Esophagus squamous epithelium (tissue), 5 donors: ENCODE results near the gene RIPK3. TPM values are rescaled to one million over a fixed set of nuclear protein-coding genes. Genes with fewer than 3 reads are reported as not detected.
A peak's percentile ranks its signal among the peaks of the same experiment; 100 is the strongest.

Source experiments
- DNase-seq: peaks from one replicate; lab custom pipeline; 2025; lab: John Stamatoyannopoulos, UW
- H3K27ac ChIP-seq, 4 donors: fragments of 200-600 bp; sonication (generic); one replicate each; pipeline ENCODE4 v1.5.1; 2016 to 2019; ENCODE audit warnings: mild to moderate bottlenecking in 1 of 4
- H3K27me3 ChIP-seq, 4 donors: fragments of 200-600 bp; sonication (generic); 1 replicate in 3 of 4; 2 replicates in 1 of 4; pipeline versions ENCODE4 v1.5.1 to v1.6.0; 2017 to 2021; ENCODE audit warnings: antibody characterized with exemption in 1 of 4
- H3K36me3 ChIP-seq, 3 donors: fragments of 200-600 bp; sonication (generic); one replicate each; pipeline ENCODE4 v1.5.1; 2016 to 2019
- H3K4me1 ChIP-seq, 3 donors: fragments of 200-600 bp; sonication (generic); one replicate each; pipeline ENCODE4 v1.5.1; 2017 to 2019
- H3K4me3 ChIP-seq, 4 donors: fragments of 200-600 bp; sonication (generic); 1 replicate in 3 of 4; 2 replicates in 1 of 4; pipeline ENCODE4 v1.5.1; 2016 to 2019; ENCODE audit warnings: mild to moderate bottlenecking in 2 of 4, moderate library complexity in 1 of 4
- H3K9me3 ChIP-seq, 3 donors: fragments of 200-600 bp; sonication (generic); one replicate each; pipeline ENCODE4 v1.5.1; 2016 to 2019
- POLR2A ChIP-seq, 4 donors: fragments of 450-650 bp; IDR thresholded peaks; one replicate each; pipeline ENCODE4 v1.6.1; 2017; ENCODE audit warnings: antibody characterized with exemption in 4 of 4, mild to moderate bottlenecking in 4 of 4, moderate library complexity in 3 of 4
- WGBS, 2 donors: methylation state at CpG; one replicate each; pipeline ENCODE4 v1.1.5; 2018; 5-methylcytosine and 5-hydroxymethylcytosine counted together
- intact Hi-C: fragments of 100-400 bp; cut with DNase I; formaldehyde crosslinking; loops from one replicate; pipeline ENCODE4 v1.15.0; 2022
- total RNA-seq, 4 donors: library from RNA; depleted of rRNA; stranded (reverse); fragments of >200 nt; gene quantifications; one replicate each; pipeline ENCODE4 v1.1.0, GENCODE V29; 2016
- TF ChIP-seq, protein P1 (sequence below), 6 experiments: fragments of 450-650 bp in 4 of 6; fragments of 200-600 bp in 2 of 6; sonication (generic) in 2 of 6; IDR thresholded peaks; one replicate each; pipeline ENCODE4 v1.5.1; 2016 to 2019; ENCODE audit warnings: antibody characterized with exemption in 6 of 6, mild to moderate bottlenecking in 4 of 6, moderate library complexity in 4 of 6
- donor health status: DM: yes; HTN: yes; CAD: no.

The RIPK3 gene
- total RNA-seq, 4 donors from 2014 or later: 10.3 to 21.4 (median 12.7) TPM

DNA sequence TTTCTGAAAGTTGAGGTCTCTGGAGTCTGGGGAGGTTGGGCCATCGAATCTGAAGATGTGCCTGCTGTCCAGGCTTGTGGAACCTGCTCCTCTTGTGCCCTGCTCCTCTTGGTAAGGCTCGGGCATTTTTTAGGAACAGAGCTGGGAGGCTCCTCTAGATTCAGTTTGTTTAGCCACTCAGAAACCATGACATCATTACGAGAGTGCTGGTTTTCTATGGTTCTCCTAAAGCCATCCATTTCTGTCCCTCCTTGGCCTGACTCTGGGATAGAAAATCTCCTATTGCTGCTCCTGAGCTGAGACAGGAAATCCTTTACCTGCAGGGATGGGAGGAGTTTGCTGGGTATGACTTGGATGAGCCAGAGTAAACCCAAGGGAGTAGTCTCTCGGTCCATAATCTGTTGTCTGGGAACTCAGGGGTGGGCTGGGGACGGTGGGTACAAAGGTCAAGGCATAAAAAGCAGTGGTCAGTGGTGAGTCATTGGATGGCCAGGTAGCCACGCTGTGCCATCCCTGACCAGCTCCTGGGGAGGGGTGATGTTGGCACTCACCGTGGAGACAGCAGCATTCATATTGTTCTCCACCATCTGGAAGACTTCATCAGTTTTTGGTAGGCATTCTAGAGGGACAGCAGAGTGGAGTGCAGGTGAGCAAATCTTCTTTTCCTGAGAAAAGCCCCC is 2.5 kb downstream of the RIPK3 start:
- H3K4me3 ChIP-seq: no peak overlapping the region
- no peaks in the 10 kb centered on the region for H3K9me3 ChIP-seq
- DNase-seq: no peak
- peaks cover 30 to 79% (median 41%) of the 10 kb centered on the region in 3 donors for H3K4me1 ChIP-seq
- TF ChIP-seq POLR2A (IDR thresholded peaks at IDR 0.05): no peak
- TF ChIP-seq, protein P1, sequence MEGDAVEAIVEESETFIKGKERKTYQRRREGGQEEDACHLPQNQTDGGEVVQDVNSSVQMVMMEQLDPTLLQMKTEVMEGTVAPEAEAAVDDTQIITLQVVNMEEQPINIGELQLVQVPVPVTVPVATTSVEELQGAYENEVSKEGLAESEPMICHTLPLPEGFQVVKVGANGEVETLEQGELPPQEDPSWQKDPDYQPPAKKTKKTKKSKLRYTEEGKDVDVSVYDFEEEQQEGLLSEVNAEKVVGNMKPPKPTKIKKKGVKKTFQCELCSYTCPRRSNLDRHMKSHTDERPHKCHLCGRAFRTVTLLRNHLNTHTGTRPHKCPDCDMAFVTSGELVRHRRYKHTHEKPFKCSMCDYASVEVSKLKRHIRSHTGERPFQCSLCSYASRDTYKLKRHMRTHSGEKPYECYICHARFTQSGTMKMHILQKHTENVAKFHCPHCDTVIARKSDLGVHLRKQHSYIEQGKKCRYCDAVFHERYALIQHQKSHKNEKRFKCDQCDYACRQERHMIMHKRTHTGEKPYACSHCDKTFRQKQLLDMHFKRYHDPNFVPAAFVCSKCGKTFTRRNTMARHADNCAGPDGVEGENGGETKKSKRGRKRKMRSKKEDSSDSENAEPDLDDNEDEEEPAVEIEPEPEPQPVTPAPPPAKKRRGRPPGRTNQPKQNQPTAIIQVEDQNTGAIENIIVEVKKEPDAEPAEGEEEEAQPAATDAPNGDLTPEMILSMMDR (IDR thresholded peaks at IDR 0.05): no peak
- WGBS, 2 donors: 58 to 76% methylated on average over 3 to 4 of the region's 7 CpGs
- peaks cover 0 to 30% (median 0%) of the 10 kb centered on the region in 3 donors for H3K36me3 ChIP-seq
- no peak overlapping the region for H3K27ac ChIP-seq
- H3K27me3 ChIP-seq: peaks cover 0 to 39% (median 6%) of the 10 kb centered on the region in 4 donors
- intact Hi-C loops: no loop called here

DNA sequence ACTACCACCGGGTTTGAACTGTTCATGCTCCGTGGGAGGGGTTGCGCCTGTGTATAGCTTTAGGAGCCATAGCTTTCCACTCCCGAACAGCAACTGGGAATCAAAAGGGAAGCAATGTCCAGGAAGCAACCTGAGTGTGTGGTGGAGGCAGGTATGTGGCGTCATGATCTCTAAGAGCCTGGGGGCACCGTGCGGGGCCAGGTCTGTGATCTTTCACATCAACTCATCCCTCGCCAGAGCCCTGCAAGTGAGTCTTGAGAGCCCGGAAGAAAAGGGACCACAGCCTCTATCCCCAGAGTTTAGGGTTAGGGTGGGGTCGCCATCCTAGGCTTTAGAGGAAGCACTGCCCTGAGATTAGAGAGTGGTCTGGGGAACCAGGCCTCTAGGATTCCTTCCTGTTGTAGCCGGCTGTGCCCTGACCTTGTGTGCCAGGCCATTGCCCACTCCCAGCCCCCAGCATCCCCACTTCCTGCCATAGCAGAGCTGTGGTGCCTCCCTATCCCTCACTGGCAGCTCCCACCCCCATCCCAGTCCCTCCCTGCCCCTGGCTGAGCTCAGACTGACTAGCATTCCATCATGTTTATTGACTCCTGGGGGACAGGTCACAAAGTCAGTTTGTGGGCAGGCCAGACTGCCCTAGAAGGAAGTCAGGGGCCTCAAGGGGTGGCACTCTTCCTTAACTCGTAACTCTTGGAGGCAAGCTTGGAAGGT is 4.2 kb downstream of the RIPK3 start:
- H3K4me1 ChIP-seq: peaks cover 30 to 87% (median 47%) of the 10 kb centered on the region in 3 donors
- intact Hi-C loops: no loop called here
- TF ChIP-seq POLR2A (IDR thresholded peaks at IDR 0.05): no peak
- TF ChIP-seq, protein P1 (IDR thresholded peaks at IDR 0.05): no peak
- H3K4me3 ChIP-seq: peak overlapping the region in 3 of 4 donors; percentile 48 to 70 (median 52)
- H3K9me3 ChIP-seq: no peaks in the 10 kb centered on the region
- WGBS, 2 donors: 33 to 79% methylated on average over 2 to 11 of the region's 12 CpGs
- peaks cover 0 to 30% (median 0%) of the 10 kb centered on the region in 3 donors for H3K36me3 ChIP-seq
- peaks cover 0 to 39% (median 6%) of the 10 kb centered on the region in 4 donors for H3K27me3 ChIP-seq
- H3K27ac ChIP-seq: peak overlapping the region in 3 of 4 donors; percentile 80 to 88 (median 83)
- DNase-seq: no peak

DNA sequence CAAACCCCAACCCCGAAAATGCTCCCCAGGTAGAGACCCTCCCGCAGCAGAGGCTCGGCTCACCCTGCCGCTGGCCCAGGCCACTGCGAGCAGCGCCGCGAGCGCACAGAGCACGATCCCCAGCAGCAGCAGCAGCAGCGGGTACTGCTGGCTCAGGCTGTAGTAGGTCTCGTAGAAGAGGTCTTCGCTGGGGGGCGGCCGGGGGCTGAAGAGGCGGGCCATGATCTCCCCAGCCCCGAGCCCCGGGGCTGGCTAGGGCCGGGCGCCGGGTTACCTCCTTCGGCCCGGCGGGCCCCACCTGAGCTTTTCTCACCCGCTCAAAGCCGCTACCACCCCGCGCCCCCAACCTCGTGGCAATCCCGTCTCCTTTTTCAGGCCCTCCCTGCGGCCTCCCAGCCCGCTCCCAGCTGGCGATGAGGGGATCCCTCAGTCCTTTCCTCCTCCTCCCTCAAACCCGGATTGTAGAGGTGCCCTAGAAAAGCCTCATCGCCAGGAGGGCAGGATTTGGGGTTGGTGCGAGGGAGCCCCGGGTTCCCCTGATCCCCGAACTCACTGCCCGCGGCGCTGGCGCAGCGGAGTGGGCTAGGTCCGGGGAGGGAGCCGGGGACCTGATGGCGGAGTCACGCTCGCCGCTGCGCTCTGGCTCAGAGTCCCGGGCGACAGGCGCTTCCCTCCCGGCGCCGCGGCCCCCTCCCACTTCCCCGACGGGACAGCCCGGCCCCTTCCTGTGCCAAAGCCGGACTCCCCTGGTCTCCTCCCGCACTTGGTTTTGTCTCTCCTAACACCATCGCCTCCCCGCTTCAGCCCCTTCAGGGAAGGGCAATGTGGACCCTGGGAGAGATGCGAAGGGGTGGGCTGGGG is 5.1 kb downstream of the RIPK3 start, which contains the start of gene ADCY4:
Gene ADCY4 (minus strand): TSS at position 641 of the 861 bp plus-strand sequence. CDS start 419 bp downstream, at position 222.
- peaks cover 0 to 39% (median 6%) of the 10 kb centered on the region in 4 donors for H3K27me3 ChIP-seq
- WGBS, 2 donors: 2 to 13% methylated on average over 19 to 23 of the region's 65 CpGs

DNA sequence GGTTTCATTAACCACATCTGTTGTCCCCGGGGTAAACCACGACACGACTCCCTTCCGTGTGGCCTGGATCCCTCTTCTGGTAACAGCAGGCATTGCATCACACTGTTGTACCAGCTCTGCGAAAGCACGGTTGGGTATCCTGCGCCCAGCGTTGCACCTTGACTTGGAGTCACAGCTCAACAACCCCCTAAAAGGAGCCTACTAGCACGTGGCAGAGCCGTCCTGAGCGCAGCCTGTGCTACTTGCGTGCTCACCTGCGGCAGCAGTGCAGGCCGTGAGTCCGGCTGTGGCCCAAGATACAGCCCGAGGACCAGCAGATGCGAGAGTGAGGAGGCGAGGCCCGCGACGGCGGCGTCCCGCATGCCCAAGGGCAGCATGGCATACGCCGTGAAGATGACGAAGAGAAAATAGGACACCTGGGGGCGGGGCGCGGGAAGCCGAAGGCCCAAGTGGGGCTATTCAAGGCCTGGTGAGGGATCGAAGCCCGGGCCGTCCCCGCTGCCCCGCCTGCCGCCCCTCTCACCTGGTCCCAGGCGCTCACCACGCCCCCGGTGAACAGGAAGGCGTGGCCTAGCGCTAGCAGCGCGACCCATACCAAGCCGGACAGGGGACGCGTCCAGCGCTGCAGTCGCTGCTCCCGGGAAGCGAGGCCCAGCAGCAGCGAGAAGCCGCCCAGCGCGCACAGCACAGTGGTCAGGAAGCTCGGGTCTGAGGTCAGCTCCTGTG is 7.4 kb downstream of the RIPK3 start:
- H3K27ac ChIP-seq: peak overlapping the region in 2 of 4 donors; percentile 12 to 15

More for the DNA sequence above, 5.1 kb downstream of the RIPK3 start, which contains the start of gene ADCY4:
- H3K36me3 ChIP-seq: peaks cover 0 to 30% (median 0%) of the 10 kb centered on the region in 3 donors
- no peaks in the 10 kb centered on the region for H3K9me3 ChIP-seq
- peak within 1 kb of the TSS; percentile 17 to 70 (median 50) for H3K4me3 ChIP-seq
- intact Hi-C loops: loop anchor here (5.0 kb wide), 1 partner anchor 98 kb away; no protein-coding TSS in a partner anchor
- H3K27ac ChIP-seq: peak within 1 kb of the TSS; percentile 36 to 88 (median 82)
- TF ChIP-seq, protein P1 (IDR thresholded peaks at IDR 0.05): no peak
- peak in 1 of 4 donors; percentile 36 for TF ChIP-seq POLR2A (IDR thresholded peaks at IDR 0.05)
- DNase-seq: no peak
- peaks cover 30 to 87% (median 47%) of the 10 kb centered on the region in 3 donors for H3K4me1 ChIP-seq

More for the DNA sequence above, 7.4 kb downstream of the RIPK3 start:
- 6 to 22% methylated on average over 18 to 39 of the region's 56 CpGs for WGBS, 2 donors
- Histone ChIP-seq H3K4me1 (peaks cover 22 to 88% (median 34%) of the 10 kb centered on the region in 3 donors), H3K36me3 (peaks cover 0 to 18% (median 0%) of the 10 kb centered on the region in 3 donors), H3K27me3 (peaks cover 0 to 39% (median 6%) of the 10 kb centered on the region in 4 donors), H3K4me3 (peak overlapping the region; percentile 8 to 70 (median 34)), H3K9me3 (no peaks in the 10 kb centered on the region)
- intact Hi-C loops: loop anchor here (5.0 kb wide), 1 partner anchor 100 kb away; no protein-coding TSS in a partner anchor
- TF ChIP-seq, protein P1 (IDR thresholded peaks at IDR 0.05): peak; percentile 61 to 85 (median 76)
- TF ChIP-seq POLR2A (IDR thresholded peaks at IDR 0.05): no peak
- no peak for DNase-seq
